GM18517 (cell line): ENCODE data around the gene TPPP.

Source experiments
- ATAC-seq: cut with Tn5 transposase; IDR thresholded peaks from one replicate; pipeline ENCODE4 v1.9.1; 2021; ENCODE audit warnings: mild to moderate bottlenecking, moderate library complexity; ENCODE audit not compliant: unreplicated experiment

Gene TPPP

DNA sequence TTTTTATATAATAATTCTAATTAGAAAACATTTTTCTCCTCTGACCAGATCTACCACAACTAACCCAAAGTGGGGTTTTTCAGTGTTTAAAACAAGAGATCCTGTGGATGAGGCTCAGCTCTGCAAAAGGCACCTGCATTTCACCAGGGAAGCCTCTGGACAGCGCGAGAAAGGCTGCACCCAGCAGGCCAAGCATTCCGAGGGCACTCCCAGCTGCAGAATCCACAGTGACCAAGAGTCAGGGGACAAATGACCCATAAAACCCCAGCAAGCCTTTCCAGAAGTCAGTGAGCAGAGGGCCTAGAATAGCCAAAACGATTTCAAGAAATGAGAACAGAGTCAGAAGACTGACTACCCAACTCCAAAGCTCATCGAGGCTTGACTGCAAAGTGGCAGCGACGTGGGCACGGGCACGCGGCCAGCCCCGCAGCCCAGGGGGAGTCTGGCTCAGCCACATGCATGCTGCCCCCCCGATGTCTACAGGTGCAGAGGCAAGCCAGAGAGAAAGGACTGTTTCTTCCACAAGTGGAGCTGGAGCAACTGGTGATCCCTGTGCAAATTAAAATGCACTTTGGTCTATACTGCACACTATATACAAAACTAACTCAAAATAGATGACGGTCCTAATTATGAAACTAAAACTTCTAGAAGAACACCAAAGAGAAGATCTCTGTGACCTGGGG lies 26.2 kb downstream of the TPPP start:
- no peak for ATAC-seq

DNA sequence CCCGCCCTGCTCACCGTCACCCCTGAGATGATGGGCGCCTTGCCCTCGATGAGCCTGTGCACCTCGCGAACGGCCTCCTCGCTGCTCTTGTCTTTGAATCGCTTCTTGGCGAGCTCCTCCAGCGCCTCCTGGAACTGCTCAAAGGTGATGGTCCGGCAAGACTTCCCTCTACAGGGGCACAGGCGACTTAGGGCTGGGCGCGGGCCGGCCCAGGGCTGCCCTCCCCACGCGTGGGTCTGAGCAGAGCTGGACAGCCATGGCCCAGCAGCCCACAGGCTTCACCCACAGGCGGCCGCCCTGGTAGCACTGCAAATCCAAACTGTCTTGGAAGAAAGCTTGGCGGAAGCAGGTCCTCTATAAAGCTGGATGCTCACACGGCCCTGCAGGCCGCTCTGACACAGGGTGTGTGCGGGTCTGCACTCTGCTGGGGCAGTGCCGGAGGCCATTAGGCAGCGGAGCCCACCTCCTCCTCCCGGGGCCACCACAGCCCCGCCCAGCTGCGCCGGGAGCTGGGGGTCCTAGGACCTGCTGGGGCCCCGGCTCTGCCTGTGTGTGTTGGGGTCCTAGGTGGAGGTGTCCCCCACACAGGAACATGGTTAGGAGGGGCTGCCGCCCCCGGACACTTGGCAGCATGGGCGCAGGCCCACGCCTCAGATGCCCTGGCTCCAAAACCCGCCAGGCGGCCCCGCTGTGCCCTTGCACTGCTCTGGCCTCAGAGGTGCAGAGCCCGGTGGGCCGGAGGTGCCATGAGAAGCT lies 27.0 kb downstream of the TPPP start:
- no peak for ATAC-seq

GRCh38 chr5:665541-665955 lies 27.6 kb downstream of the TPPP start:
- no peak for ATAC-seq

GRCh38 chr5:664994-665360 lies 28.2 kb downstream of the TPPP start:
- no peak for ATAC-seq

DNA sequence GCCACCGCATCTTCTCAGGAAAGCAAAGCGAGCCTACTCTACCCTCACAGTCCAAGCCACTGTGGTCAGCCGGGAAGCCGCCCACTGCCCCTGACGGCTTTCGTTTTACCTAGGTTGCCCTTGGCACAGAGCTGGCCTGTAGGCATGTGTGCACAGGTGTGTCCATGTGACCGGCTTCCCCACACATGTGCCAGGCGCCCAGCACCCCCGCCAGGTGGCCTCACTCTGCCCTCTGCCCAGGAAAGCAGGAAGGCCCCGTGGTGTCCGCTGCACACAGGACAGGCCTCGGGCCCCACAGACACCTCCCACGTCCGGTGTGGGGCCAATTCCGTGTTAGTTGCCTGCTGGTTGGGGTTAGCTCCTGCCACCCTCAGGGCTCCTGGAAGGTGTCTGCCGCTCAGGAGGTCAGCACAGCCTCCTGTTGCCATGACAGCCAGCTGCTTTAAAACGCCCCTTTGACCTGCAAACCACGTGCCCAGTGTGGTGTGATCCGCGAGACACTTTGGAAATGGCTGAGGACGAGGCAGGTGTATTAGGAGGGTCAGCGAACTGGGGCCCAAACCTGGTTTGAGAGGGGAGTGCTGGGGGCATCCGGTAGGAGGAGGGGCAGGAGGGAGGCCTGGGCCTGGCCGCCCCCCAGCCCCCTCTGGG lies 28.7 kb downstream of the TPPP start:
- no peak for ATAC-seq

DNA sequence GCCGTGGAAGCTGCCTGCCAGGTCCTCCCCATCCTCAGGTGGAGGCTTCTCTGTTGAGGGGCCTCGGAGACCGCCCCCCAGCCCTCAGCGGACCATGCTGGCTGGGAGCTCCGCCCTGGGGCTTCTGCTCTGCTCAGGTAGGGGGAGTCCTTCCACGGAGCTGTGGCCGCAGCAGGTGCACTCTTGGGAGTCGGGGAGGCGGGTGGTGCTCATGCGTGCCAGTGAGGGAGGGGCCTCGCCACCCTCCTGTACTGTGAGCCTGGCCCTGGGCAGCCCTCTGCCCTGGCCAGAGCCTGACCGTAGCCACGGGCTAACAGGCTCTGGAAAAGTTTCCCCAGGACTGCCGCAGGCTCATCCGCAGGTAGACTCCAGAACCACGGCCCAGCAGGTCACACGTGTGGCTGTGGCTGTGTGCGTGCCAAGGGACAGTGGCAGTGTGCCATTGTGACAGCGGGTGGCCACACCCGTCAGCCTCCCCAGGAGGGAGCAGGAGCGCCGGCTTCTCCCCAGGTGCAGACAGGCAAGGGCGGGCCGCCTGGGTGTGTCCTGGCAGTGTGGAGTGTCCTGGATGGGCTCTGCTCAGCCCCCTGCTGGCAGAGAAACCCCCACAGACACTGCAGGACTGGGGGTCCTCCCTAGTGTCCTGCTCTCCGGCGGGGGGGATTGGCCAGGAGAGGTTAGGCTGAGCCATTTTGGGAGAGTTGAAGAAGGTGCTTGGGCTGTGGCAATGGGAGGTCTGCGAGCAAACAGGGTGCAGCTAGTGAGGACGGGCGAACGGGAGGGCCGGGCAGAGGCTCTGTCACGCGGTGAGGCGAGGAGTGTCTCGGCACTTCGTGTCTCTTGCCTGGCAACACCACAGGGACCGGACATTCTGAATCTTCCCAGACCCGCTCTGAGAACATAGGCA lies 29.5 kb downstream of the TPPP start:
- ATAC-seq: no peak

GRCh38 chr5:662751-663435 lies 30.3 kb downstream of the TPPP start:
- no peak for ATAC-seq

DNA sequence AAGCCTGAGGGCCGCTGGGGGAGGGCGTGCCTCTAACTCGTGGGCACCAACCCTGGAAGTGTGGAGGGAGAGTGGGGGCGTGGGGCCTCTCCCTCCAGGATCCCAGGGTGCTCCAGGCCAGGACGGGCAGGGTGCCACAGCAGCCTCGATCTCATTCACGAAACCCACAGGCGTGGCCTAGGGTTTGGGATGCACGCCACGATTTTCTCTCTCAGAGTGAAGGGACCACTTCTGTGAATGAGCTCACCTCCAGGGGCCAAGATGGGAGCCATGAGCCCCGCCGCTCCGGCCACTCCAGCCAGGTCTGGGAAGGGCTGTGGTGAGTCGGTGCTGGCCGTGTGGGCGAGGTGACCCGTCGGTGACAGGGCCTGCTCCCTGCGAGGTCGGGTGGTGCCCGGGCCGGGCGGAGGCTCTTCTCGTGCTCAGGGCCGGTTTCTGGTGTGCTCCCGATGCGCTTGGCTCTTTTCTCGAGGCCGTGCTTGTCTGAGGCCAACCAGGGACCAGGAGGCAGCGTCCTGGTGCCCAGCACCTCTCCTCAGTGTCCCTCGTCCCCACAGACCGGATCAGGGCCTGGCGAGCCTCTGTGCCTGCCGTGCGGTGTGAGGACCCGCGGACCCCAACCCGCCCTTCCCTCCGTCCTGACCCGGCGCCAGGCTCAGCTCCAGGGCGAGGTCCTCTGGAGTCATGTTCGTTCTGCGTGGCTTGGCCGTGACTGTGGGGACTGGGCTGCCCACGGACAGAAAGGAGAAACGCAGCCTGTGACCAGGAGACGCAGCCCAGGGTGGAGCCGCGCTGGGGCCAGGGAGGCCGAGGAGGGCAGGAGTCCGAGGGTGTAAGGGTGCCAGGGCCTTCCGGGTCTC lies 31.0 kb downstream of the TPPP start:
- ATAC-seq: no peak

DNA sequence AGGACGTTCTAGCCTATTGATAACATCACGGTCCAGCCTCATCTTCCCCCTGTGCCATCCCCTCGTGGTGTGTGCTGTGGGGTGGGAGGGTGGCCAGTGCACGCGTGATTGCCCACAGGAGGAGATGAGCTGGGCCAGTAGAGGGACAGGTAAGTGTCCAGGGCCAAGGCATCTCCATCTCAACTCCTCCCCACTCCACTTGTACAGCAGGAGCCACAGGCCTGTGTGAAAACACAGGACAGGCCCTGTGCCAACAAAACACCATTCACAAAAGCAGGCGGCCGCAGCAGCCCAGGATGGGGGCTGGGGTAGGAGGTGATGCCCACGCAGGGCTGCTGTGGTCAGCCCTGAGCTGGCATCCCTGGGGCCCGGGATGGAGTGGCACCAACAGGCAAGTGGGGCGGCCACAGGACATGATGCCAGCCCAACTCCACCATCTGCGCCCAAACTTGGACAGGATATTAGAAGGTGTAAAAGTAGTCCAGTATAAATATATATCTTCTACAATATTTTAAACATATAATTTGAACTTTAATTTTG lies 32.6 kb downstream of the TPPP start:
- no peak for ATAC-seq

- ATAC-seq: no peak
Measured at GRCh38 chr5:659496-660263, 33.5 kb downstream of the TPPP start.

DNA sequence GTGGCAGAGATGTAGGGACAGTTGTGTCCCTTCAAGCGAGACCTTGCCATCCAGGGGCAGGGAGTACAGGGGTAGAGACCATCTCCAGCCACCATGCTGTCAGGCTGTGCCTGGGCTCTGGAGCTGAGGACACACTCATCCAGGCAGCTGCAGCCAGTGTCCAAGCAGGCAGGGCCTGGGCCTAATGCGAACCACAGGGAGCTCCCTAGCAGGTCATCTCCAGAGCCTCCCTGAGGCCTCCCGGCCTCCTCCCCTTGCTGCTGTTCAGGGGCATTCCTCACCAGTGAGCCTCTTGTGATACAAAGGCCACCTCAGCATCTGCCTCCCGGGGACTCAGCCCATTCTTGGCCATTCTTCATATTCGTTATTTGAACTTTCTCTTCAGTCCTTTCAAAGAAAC lies 35.0 kb downstream of the TPPP start:
- no peak for ATAC-seq

DNA sequence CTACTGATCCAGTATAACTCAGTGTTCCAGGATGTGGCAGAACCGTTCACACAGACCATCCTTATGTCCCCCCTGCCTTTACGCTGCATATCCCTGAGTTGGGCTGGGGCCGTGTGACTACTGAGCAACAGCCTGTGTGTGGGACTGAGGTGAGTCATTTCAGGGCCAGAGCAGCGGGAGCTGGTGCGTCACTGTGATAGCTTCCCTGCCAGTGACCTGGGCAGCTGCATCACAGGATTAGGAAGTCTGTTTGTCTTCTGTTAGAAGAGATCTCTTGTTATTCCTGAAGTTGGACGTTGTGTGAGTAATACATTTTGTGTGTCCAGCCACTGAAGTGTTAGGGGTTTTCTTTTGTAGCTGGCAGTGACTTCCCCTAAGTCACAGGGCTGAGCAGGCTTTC lies 35.6 kb downstream of the TPPP start:
- ATAC-seq: no peak

- no peak for ATAC-seq
Measured at GRCh38 chr5:655406-655805, 37.7 kb downstream of the TPPP start.

DNA sequence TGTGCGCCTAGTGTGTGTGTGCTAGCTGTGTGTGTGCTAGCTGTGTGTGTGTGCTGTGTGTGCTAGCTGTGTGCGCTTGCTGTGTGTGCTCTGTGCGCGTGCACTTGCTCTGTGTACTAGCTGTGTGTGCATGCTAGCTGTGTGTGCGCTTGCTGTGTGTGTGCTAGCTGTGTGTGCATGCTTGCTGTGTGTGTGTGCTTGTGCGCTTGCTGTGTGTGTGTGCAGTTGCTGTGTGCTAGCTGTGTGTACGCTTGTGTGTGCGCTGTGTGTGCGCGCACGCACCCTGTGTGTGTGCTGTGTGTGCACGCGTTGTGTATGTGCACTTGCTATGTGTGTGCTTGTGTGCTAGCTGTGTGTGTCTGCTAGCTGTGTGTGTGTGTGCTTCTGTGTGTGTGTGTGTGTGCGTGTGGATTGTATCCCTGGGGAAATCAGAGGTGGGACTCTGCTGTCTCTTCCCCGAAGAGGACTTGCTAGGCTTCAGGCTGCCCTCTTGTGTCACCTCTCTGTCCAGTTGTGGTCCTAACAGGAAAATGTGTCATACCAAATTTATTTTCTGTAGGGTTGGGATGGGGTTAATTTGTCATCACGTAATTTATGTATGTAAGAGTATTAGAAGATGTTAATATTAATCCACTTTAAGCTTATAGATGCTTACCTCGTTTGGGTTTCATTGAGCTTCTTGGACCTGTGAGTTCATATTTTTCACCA lies 38.9 kb downstream of the TPPP start:
- no peak for ATAC-seq

GRCh38 chr5:652773-653350 lies 40.3 kb downstream of the TPPP start:
- no peak for ATAC-seq

GRCh38 chr5:652023-652515 lies 41.1 kb downstream of the TPPP start:
- ATAC-seq: no peak

- no peak for ATAC-seq
Measured at GRCh38 chr5:651296-652022, 41.7 kb downstream of the TPPP start.
